GM19452 (cell line): Measurements from ENCODE around the gene TM4SF20.

Source experiments
- ATAC-seq: cut with Tn5 transposase; IDR thresholded peaks from one replicate; pipeline ENCODE4 v1.9.1; 2021; ENCODE audit not compliant: unreplicated experiment

TM4SF20 gene

DNA sequence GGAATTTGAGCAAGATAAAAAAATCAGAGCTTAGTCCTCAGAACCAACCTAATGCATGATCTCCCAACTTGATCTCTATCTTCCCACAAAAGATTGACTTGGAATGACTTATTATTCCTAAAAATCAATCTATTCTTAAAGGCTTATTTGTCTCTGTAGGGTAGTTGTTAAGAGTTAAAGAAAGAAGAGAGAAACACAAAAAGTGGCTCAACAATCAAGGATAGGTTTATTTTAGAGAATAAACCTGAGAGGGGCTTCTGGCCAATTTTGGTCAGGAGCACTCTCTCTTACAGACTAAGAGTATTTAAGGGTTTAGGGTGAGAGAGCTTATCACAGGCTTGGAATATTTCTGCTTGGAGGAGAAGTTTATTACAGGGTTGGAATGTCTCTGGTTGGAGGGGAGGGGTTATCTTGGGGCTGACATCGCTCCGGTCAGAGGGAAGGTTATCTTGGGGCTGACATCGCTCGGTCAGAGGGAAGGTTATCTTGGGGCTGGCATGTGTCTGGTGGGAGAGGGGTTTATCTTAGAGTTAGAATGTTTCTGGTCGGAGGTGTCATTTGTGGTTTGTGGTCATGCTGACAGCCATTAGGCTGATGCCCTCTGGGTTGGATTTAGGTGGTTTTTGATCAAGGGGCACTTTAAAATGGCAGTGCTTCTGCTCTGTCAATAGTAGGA lies 56.4 kb downstream of the TM4SF20 start:
- ATAC-seq: no peak

DNA sequence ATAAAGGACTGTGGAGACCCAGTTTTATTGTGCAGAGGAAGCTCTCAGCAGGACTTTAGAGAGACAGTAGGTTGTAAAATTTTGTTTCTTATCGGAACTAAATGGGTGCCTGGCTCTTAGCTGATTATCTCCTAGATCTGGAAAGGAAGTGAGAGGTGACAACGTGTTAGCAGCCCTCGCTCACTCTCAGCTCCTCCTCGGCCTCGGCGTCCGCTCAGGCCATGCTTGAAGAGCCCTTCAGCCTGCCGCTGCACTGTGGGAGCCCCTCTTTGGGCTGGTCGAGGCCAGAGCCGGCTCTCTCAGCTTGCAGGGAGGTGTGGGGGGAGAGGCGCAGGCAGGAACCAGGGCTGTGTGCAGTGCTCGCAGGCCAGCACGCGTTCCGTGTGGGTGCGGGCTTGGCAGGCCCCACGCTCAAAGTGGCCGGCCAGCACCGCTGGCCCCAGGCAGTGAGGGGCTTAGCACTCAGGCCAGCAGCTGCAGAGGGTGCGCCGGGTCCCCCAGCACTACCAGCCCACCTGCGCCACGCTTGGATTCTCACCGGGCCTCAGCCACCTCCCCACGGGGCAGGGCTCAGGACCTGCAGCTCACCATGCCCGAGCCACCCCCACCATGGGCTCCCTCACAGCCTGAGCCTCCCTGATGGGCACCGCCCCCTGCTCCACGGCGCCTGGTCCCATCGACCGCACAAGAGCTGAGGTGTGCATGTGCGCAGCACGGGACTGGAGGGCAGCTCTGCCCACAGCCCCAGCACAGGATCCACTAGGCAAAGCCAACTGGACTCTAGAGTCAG lies 58.6 kb downstream of the TM4SF20 start:
- no peak for ATAC-seq

- no peak for ATAC-seq
These were observed 61.3 kb downstream of the TM4SF20 start for GRCh38 chr2:227317834-227318233.

DNA sequence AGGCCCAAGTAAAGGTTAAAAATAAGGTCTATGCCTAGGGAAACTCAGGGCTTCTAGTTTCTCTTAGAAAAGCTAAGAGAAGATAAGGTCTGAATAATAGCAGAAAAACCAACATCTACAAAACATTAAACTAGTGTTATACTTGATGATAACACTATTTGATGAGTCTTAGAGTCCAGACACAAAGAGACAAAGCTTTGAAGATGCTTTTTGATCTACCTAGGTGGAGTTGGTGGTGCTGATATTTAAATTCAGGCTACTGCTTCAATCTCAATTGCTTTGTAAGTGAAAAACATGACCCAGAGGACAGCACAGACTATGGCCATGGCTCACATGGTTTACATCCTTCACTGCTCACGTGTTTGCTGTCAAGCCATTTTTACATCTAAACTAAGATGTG lies 65.8 kb downstream of the TM4SF20 start:
- no peak for ATAC-seq

- no peak for ATAC-seq
These were observed 66.5 kb downstream of the TM4SF20 start for GRCh38 chr2:227312579-227312978.
